ENCODE data around the gene STUM. TPM values are rescaled to one million over a fixed set of nuclear protein-coding genes. Genes with fewer than 3 reads are reported as not detected.

STUM gene
- total and polyA plus RNA-seq, 4 experiments from 2014 or later: 0.03 TPM; not detected in 3

GRCh38 chr1:226606311-226607267 is 58.0 kb downstream of the STUM start:
- Histone ChIP-seq H3K36me3 (ENCODE audit: insufficient read depth, low read length) (no peaks in the 10 kb centered on the region), H3K27me3 (ENCODE audit: insufficient read depth, low read length) (no peaks in the 10 kb centered on the region), H3K9me3 (ENCODE audit: control insufficient read depth in 1 of 2, low read length in 2 of 2) (no peaks in the 10 kb centered on the region), H3K4me1 (ENCODE audit: insufficient read depth, low read length) (no peaks in the 10 kb centered on the region), H3K27ac (ENCODE audit: low read depth, low read length) (no peak overlapping the region), H3K4me3 (ENCODE audit: low read length in 2 of 2) (no peak overlapping the region)
- no peak overlapping the region for H3K4me3 Mint-ChIP-seq
- peaks cover 0 to 2% (median 0%) of the 10 kb centered on the region in 8 donors for H3K9me3 Mint-ChIP-seq
- POLR2A ChIA-PET (ENCODE audit: partially characterized antibody): no interaction called here
- H3K27me3 Mint-ChIP-seq: peaks cover 0 to 9% of the 10 kb centered on the region in 2 donors
- no peaks in the 10 kb centered on the region for H3K36me3 Mint-ChIP-seq
- H3K27ac Mint-ChIP-seq: peak overlapping the region in 1 of 7 donors; percentile 17
- DNase-seq: no peak
- H3K4me1 Mint-ChIP-seq: no peaks in the 10 kb centered on the region
- CTCF ChIA-PET (ENCODE audit: partially characterized antibody): interaction anchor here (0.9 to 4.1 kb wide), 4 partner anchors 20 to 186 kb away, joined by 3 to 25 read pairs (median 8); partner anchors contain the start of gene STUM
- intact Hi-C loops (cut with micrococcal nuclease): loop anchor here (5.0 kb wide), 1 partner anchor 479 kb away; no protein-coding TSS in a partner anchor

- intact Hi-C loops (cut with micrococcal nuclease): loop anchor here (5.0 kb wide), 1 partner anchor 480 kb away; no protein-coding TSS in a partner anchor
- H3K36me3 ChIP-seq (ENCODE audit: insufficient read depth, low read length): no peaks in the 10 kb centered on the region
- H3K27me3 ChIP-seq (ENCODE audit: insufficient read depth, low read length): no peaks in the 10 kb centered on the region
- POLR2A ChIA-PET (ENCODE audit: partially characterized antibody): no interaction called here
- DNase-seq: no peak
- H3K4me3 ChIP-seq (ENCODE audit: low read length in 2 of 2): no peak overlapping the region
- CTCF ChIA-PET (ENCODE audit: partially characterized antibody): interaction anchor here (0.9 to 4.1 kb wide), 4 partner anchors 19 to 187 kb away, joined by 3 to 25 read pairs (median 8); partner anchors contain the start of gene STUM
- peak overlapping the region in 2 of 7 donors; percentile 17 to 77 for H3K27ac Mint-ChIP-seq
- H3K36me3 Mint-ChIP-seq: no peaks in the 10 kb centered on the region
- H3K9me3 Mint-ChIP-seq: peaks cover 0 to 2% (median 0%) of the 10 kb centered on the region in 8 donors
- no peak overlapping the region for H3K27ac ChIP-seq (ENCODE audit: low read depth, low read length)
- H3K4me3 Mint-ChIP-seq: no peak overlapping the region
- no peaks in the 10 kb centered on the region for H3K4me1 ChIP-seq (ENCODE audit: insufficient read depth, low read length)
- no peaks in the 10 kb centered on the region for H3K9me3 ChIP-seq (ENCODE audit: control insufficient read depth in 1 of 2, low read length in 2 of 2)
- H3K4me1 Mint-ChIP-seq: no peaks in the 10 kb centered on the region
- H3K27me3 Mint-ChIP-seq: peaks cover 0 to 9% of the 10 kb centered on the region in 2 donors
Observed at GRCh38 chr1:226607268-226607660, 58.7 kb downstream of the STUM start.

- POLR2A ChIA-PET (ENCODE audit: partially characterized antibody): interaction anchor here (1.3 kb wide), 1 partner anchor 183 kb away, joined by 9 read pairs; no protein-coding TSS in a partner anchor
- peak overlapping the region in 1 of 7 donors; percentile 77 for H3K27ac Mint-ChIP-seq
- Histone ChIP-seq H3K9me3 (ENCODE audit: control insufficient read depth in 1 of 2, low read length in 2 of 2) (no peaks in the 10 kb centered on the region), H3K36me3 (ENCODE audit: insufficient read depth, low read length) (no peaks in the 10 kb centered on the region), H3K4me3 (ENCODE audit: low read length in 2 of 2) (no peak overlapping the region), H3K27ac (ENCODE audit: low read depth, low read length) (no peak overlapping the region), H3K27me3 (ENCODE audit: insufficient read depth, low read length) (no peaks in the 10 kb centered on the region), H3K4me1 (ENCODE audit: insufficient read depth, low read length) (no peaks in the 10 kb centered on the region)
- intact Hi-C loops (cut with micrococcal nuclease): loop anchor here (2.0 to 5.0 kb wide), 2 partner anchors 61 to 481 kb away; no protein-coding TSS in a partner anchor
- H3K27me3 Mint-ChIP-seq: peaks cover 0 to 9% of the 10 kb centered on the region in 2 donors
- DNase-seq: no peak
- H3K9me3 Mint-ChIP-seq: peaks cover 0 to 2% (median 0%) of the 10 kb centered on the region in 8 donors
- peak overlapping the region in 2 of 8 donors; percentile 31 to 45 for H3K4me3 Mint-ChIP-seq
- H3K4me1 Mint-ChIP-seq: no peaks in the 10 kb centered on the region
- no peaks in the 10 kb centered on the region for H3K36me3 Mint-ChIP-seq
- CTCF ChIA-PET (ENCODE audit: partially characterized antibody): interaction anchor here (0.9 to 4.1 kb wide), 9 partner anchors 8 to 275 kb away, joined by 3 to 28 read pairs (median 8); partner anchors contain the start of gene STUM
Observed at GRCh38 chr1:226607821-226608220, 59.3 kb downstream of the STUM start.

- Histone ChIP-seq H3K4me1 (ENCODE audit: insufficient read depth, low read length) (no peaks in the 10 kb centered on the region), H3K9me3 (ENCODE audit: control insufficient read depth in 1 of 2, low read length in 2 of 2) (no peaks in the 10 kb centered on the region), H3K27ac (ENCODE audit: low read depth, low read length) (no peak overlapping the region), H3K36me3 (ENCODE audit: insufficient read depth, low read length) (no peaks in the 10 kb centered on the region), H3K4me3 (ENCODE audit: low read length in 2 of 2) (no peak overlapping the region), H3K27me3 (ENCODE audit: insufficient read depth, low read length) (no peaks in the 10 kb centered on the region)
- DNase-seq: peak; percentile 56 to 65 (median 62)
- Mint-ChIP-seq H3K27ac (peak overlapping the region in 2 of 7 donors; percentile 8 to 55), H3K4me3 (no peak overlapping the region), H3K27me3 (peaks cover 0 to 9% of the 10 kb centered on the region in 2 donors), H3K9me3 (peaks cover 0 to 2% (median 0%) of the 10 kb centered on the region in 8 donors), H3K4me1 (no peaks in the 10 kb centered on the region), H3K36me3 (no peaks in the 10 kb centered on the region)
- CTCF ChIA-PET (ENCODE audit: partially characterized antibody): interaction anchor here (0.8 to 4.1 kb wide), 23 partner anchors 9 to 484 kb away, joined by 3 to 28 read pairs (median 4); partner anchors contain the start of gene STUM
- intact Hi-C loops (cut with micrococcal nuclease): loop anchor here (2.0 to 5.0 kb wide), 2 partner anchors 62 to 482 kb away; no protein-coding TSS in a partner anchor
- POLR2A ChIA-PET (ENCODE audit: partially characterized antibody): interaction anchor here (1.3 kb wide), 1 partner anchor 184 kb away, joined by 9 read pairs; no protein-coding TSS in a partner anchor
Observed at GRCh38 chr1:226608699-226609505, 60.3 kb downstream of the STUM start.

GRCh38 chr1:226609836-226610455 is 61.4 kb downstream of the STUM start:
- Mint-ChIP-seq H3K9me3 (peaks cover 0 to 2% (median 0%) of the 10 kb centered on the region in 8 donors), H3K4me3 (no peak overlapping the region), H3K4me1 (no peaks in the 10 kb centered on the region), H3K27ac (peak overlapping the region in 1 of 7 donors; percentile 51), H3K27me3 (peaks cover 0 to 9% of the 10 kb centered on the region in 2 donors), H3K36me3 (no peaks in the 10 kb centered on the region)
- H3K36me3 ChIP-seq (ENCODE audit: insufficient read depth, low read length): no peaks in the 10 kb centered on the region
- no peaks in the 10 kb centered on the region for H3K4me1 ChIP-seq (ENCODE audit: insufficient read depth, low read length)
- no peaks in the 10 kb centered on the region for H3K27me3 ChIP-seq (ENCODE audit: insufficient read depth, low read length)
- H3K9me3 ChIP-seq (ENCODE audit: control insufficient read depth in 1 of 2, low read length in 2 of 2): no peaks in the 10 kb centered on the region
- no peak overlapping the region for H3K4me3 ChIP-seq (ENCODE audit: low read length in 2 of 2)
- intact Hi-C loops (cut with micrococcal nuclease): loop anchor here (2.0 to 5.0 kb wide), 2 partner anchors 63 to 483 kb away; no protein-coding TSS in a partner anchor
- peak in 1 of 5 donors; percentile 17 for DNase-seq
- no peak overlapping the region for H3K27ac ChIP-seq (ENCODE audit: low read depth, low read length)
- ChIA-PET CTCF (ENCODE audit: partially characterized antibody) (interaction anchor here (0.8 to 4.1 kb wide), 18 partner anchors 15 to 485 kb away, joined by 3 to 28 read pairs (median 4); partner anchors contain the start of gene STUM), POLR2A (ENCODE audit: partially characterized antibody) (no interaction called here)

GRCh38 chr1:226610671-226611070 is 62.1 kb downstream of the STUM start:
- H3K9me3 Mint-ChIP-seq: no peaks in the 10 kb centered on the region
- Histone ChIP-seq H3K9me3 (ENCODE audit: control insufficient read depth in 1 of 2, low read length in 2 of 2) (no peaks in the 10 kb centered on the region), H3K27ac (ENCODE audit: low read depth, low read length) (no peak overlapping the region), H3K4me1 (ENCODE audit: insufficient read depth, low read length) (no peaks in the 10 kb centered on the region), H3K27me3 (ENCODE audit: insufficient read depth, low read length) (no peaks in the 10 kb centered on the region), H3K36me3 (ENCODE audit: insufficient read depth, low read length) (no peaks in the 10 kb centered on the region), H3K4me3 (ENCODE audit: low read length in 2 of 2) (no peak overlapping the region)
- intact Hi-C loops (cut with micrococcal nuclease): no loop called here
- H3K27me3 Mint-ChIP-seq: peaks cover 0 to 7% of the 10 kb centered on the region in 2 donors
- DNase-seq: no peak
- ChIA-PET CTCF (ENCODE audit: partially characterized antibody) (interaction anchor here (0.9 to 4.1 kb wide), 6 partner anchors 14 to 222 kb away, joined by 3 to 28 read pairs (median 5); partner anchors contain the start of gene STUM), POLR2A (ENCODE audit: partially characterized antibody) (no interaction called here)
- no peaks in the 10 kb centered on the region for H3K36me3 Mint-ChIP-seq
- H3K4me1 Mint-ChIP-seq: no peaks in the 10 kb centered on the region
- no peak overlapping the region for H3K27ac Mint-ChIP-seq
- no peak overlapping the region for H3K4me3 Mint-ChIP-seq

All from CD4-positive, alpha-beta memory T cell (primary cell).